Lung (tissue), 12 donors: ENCODE results near the gene OSBPL3. TPM values are rescaled to one million over a fixed set of nuclear protein-coding genes. Genes with fewer than 3 reads are reported as not detected.
A peak's percentile ranks its signal among the peaks of the same experiment; 100 is the strongest.

Experiments used
- ATAC-seq: fragments of 200-7000 bp; cut with Tn5 transposase; one replicate; pipeline ENCODE4 v1.9.1; 2020; ENCODE audit warnings: moderate number of reproducible peaks; ENCODE audit not compliant: insufficient read depth, low FRiP score
- DNase-seq, 3 donors: peaks; one replicate each; pipeline ENCODE4 v3.0.0-alpha.2; 2013 to 2017
- H3K27ac ChIP-seq, 2 donors: one replicate each; pipeline ENCODE4 v1.5.1; 2013; ENCODE audit warnings: mild to moderate bottlenecking in 2 of 2, moderate library complexity in 2 of 2, control low read depth in 1 of 2, inconsistent platforms in 1 of 2, low read depth in 1 of 2, low read length in 1 of 2
- H3K27me3 ChIP-seq, 3 donors: one replicate each; pipeline ENCODE4 v1.5.1; 2013; ENCODE audit warnings: low read length in 2 of 3; ENCODE audit not compliant: control insufficient read depth in 3 of 3, insufficient read depth in 3 of 3
- H3K36me3 ChIP-seq, 4 donors: one replicate each; pipeline ENCODE4 v1.5.1; 2013; ENCODE audit warnings: low read length in 4 of 4, mild to moderate bottlenecking in 1 of 4, moderate library complexity in 1 of 4; ENCODE audit not compliant: control insufficient read depth in 4 of 4, insufficient read depth in 4 of 4
- H3K4me1 ChIP-seq, 5 donors: one replicate each; pipeline ENCODE4 v1.5.1; 2013; ENCODE audit warnings: low read length in 5 of 5, mild to moderate bottlenecking in 2 of 5, moderate library complexity in 1 of 5; ENCODE audit not compliant: control insufficient read depth in 5 of 5, insufficient read depth in 5 of 5
- H3K4me3 ChIP-seq: one replicate; pipeline ENCODE4 v1.5.1; 2013; ENCODE audit warnings: mild to moderate bottlenecking, control low read depth, moderate library complexity
- H3K9ac ChIP-seq, 2 donors: one replicate each; pipeline ENCODE4 v1.5.1; 2013; ENCODE audit warnings: low read length in 2 of 2, control low read depth in 1 of 2; ENCODE audit not compliant: insufficient read depth in 1 of 2
- H3K9me3 ChIP-seq, 4 donors: one replicate each; pipeline ENCODE4 v1.5.1; 2013; ENCODE audit warnings: low read length in 3 of 4, mild to moderate bottlenecking in 1 of 4, moderate library complexity in 1 of 4; ENCODE audit not compliant: control insufficient read depth in 4 of 4, insufficient read depth in 3 of 4
- CTCF ChIP-seq: IDR thresholded peaks from 2 replicates; pipeline ENCODE4 v1.5.1; 2012; ENCODE audit warnings: mild to moderate bottlenecking; ENCODE audit errors: control extremely low read depth, extremely low read depth
- WGBS, 2 donors: extraction: QIAGEN DNeasy Blood & Tissue Kit; methylation state at CpG; one replicate each; pipeline ENCODE4 v1.1.7; 2013; 5-methylcytosine and 5-hydroxymethylcytosine counted together
- polyA plus RNA-seq, 2 donors: library from polyadenylated mRNA; stranded (reverse); fragments of 200-250 nt; gene quantifications; one replicate each; pipeline ENCODE4 v1.2.1, GENCODE V29; 2013
- total RNA-seq, 2 donors: library from RNA; depleted of rRNA in 1 of 2; stranded (reverse); fragments of >200 nt in 1 of 2; gene quantifications; one replicate each; pipeline ENCODE4 v1.2.1, GENCODE V29; 2014 to 2021
- donor health status: control.
- donor health status: control.
- donor health status: Bipolar disorder and iron deficiency.
- donor health status: healthy.
- donor health status: DM: yes; HTN: yes; CAD: no.

The OSBPL3 gene
- total and polyA plus RNA-seq, 4 donors: 8.6 to 32.0 (median 20.4) TPM

- H3K9ac ChIP-seq: no peak overlapping the region
- ATAC-seq: no peak
- no peaks in the 10 kb centered on the region for H3K9me3 ChIP-seq
- WGBS, 2 donors: 74 to 84% methylated on average over 3 of the region's 3 CpGs
- H3K4me1 ChIP-seq: peaks cover 3 to 75% (median 30%) of the 10 kb centered on the region in 5 donors
- no peak overlapping the region for H3K4me3 ChIP-seq
- DNase-seq: peak in 1 of 3 donors; percentile 29
- no peaks in the 10 kb centered on the region for H3K36me3 ChIP-seq
- H3K27me3 ChIP-seq: no peaks in the 10 kb centered on the region
- TF ChIP-seq CTCF: no peak
- H3K27ac ChIP-seq: no peak overlapping the region
These were observed 155.6 kb downstream of the OSBPL3 start for GRCh38 chr7:24824400-24824799.

GRCh38 chr7:24821754-24822054, 158.3 kb downstream of the OSBPL3 start:
- Histone ChIP-seq H3K9me3 (no peaks in the 10 kb centered on the region), H3K27me3 (no peaks in the 10 kb centered on the region), H3K4me1 (peaks cover 0 to 66% (median 23%) of the 10 kb centered on the region in 5 donors), H3K4me3 (no peak overlapping the region), H3K36me3 (peaks cover 0 to 2% (median 0%) of the 10 kb centered on the region in 4 donors), H3K9ac (no peak overlapping the region), H3K27ac (peak overlapping the region in 1 of 2 donors; percentile 30)
- DNase-seq: no peak
- ATAC-seq: no peak
- 81 to 82% methylated on average over 3 of the region's 3 CpGs for WGBS, 2 donors
- no peak for TF ChIP-seq CTCF

- H3K27ac ChIP-seq: peak overlapping the region in 1 of 2 donors; percentile 30
- H3K9me3 ChIP-seq: no peaks in the 10 kb centered on the region
- H3K4me3 ChIP-seq: no peak overlapping the region
- WGBS, 2 donors: 24 to 33% methylated on average over 9 of the region's 9 CpGs
- ATAC-seq (peak; percentile 52), DNase-seq (no peak)
- no peaks in the 10 kb centered on the region for H3K27me3 ChIP-seq
- no peak overlapping the region for H3K9ac ChIP-seq
- TF ChIP-seq CTCF: no peak
- H3K4me1 ChIP-seq: peaks cover 0 to 61% (median 18%) of the 10 kb centered on the region in 5 donors
- peaks cover 0 to 2% (median 0%) of the 10 kb centered on the region in 4 donors for H3K36me3 ChIP-seq
These were observed 158.8 kb downstream of the OSBPL3 start for GRCh38 chr7:24821045-24821753.

- ATAC-seq (peak; percentile 68), DNase-seq (peak in 2 of 3 donors; percentile 41 to 42)
- Histone ChIP-seq H3K27ac (no peak overlapping the region), H3K27me3 (no peaks in the 10 kb centered on the region), H3K4me3 (no peak overlapping the region), H3K36me3 (peaks cover 0 to 5% (median 0%) of the 10 kb centered on the region in 4 donors), H3K9me3 (no peaks in the 10 kb centered on the region), H3K9ac (no peak overlapping the region), H3K4me1 (peaks cover 0 to 56% (median 13%) of the 10 kb centered on the region in 5 donors)
- no peak for TF ChIP-seq CTCF
These were observed 159.3 kb downstream of the OSBPL3 start for GRCh38 chr7:24820730-24821044.
